NCI-H128 (cell line): ENCODE results near the gene MROH9.

Source experiments
- DNase-seq: peaks from one replicate; lab custom pipeline; 2025; ENCODE audit not compliant: unreplicated experiment; lab: John Stamatoyannopoulos, UW

Gene MROH9

DNA sequence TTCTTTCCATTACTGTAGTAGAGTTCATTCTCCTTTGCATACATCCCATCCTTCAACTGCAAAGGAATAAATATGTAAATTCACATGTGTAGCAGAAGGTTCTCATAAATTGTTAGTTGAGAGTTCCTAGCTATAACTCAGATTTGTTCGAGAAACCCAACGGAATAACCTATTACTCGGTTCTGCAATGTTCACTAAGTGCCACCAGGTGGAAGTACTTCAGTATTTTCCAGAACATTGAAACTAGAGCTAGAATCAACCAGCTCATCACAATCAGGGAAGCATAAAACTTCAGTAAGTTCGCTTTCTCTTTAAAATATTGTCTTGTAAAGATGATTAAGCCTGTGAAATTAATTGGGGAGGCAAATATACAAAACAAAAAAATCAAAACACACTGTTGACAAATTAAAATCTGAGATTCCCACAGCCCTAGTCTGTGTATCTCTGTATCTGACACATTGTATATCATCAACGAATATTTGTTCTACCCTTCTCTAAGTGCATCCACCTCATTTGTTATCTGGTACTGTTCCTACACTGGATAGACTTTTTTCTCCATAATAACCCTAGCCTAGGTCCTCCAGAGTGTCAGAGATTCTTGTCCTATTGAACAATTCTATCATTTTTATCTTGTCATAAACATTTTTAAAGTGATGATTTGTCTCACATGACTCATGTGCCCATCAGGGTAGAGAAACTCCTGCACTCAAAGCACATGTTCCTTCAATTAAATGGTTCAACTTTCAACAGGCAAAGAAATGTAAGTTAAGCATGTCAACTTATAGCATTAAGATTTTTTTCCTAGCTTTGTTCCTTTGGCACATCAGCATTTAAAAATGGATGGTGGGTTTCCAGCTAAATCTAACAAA, 31.9 kb downstream of the MROH9 start:
- peak; percentile 17 for DNase-seq

DNA sequence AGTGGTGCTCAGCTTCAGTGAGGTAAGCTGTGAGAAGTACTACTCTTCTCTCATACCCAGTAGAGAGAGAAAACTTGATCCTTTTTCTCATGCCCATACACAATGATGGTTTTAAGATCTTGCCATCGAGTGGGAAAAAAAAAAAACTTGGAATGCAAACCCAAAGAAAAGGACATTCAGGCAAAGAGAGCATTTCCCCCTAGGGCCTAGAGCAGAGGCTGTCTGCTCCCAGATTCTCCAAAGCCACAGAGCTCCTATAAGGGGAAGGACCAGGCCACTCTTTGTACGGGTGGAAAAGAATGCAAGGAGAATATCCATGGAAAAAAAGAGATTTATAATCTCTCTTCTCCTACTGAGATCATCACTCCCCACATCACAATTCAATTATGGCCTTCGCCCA, 34.9 kb downstream of the MROH9 start:
- DNase-seq: no peak

DNA sequence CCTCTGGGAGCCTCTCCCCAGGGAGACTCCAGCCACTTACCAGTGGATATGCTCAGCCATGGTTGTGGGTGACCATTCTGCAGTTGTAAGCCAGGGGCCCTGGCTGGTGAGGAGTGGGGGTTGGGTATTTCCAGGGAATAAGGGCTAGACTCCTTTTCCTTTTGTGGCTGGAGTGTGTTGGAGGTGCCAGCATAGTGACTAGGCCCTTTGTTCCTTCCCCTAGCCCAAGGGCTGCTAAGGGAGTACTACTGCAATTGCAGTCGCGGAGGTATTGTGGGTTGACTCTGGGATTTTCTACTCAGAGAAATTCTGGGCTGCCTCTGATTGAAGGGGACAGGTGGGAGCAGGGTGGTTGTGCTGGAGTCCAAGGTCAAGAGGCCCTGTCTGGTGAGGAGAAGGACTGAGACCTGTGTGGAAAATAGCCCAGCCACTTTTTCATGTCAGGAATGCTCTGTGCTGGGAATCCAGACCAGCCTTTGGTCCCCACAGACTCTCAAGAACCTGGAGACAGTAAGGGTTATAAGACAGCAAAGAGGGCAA, 43.1 kb downstream of the MROH9 start:
- no peak for DNase-seq

DNA sequence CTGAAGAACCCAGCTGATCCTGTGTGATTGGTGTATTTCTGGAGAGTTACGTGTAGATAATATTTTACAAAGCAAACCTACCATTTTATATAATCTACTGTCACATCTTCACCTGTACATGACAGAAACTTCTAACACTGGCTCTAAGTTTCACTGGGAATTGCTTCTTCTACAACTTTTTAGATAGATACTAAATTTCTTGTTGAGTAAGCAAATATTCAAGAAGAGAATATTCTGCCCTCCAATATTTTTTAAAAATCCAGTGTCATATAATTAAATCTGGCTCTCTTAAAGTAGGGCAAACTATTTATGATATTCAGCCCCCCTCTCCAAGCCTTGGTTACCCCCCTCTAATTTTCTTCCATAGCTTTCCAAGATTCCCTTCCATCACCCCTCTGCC, 50.1 kb downstream of the MROH9 start:
- DNase-seq: no peak

DNA sequence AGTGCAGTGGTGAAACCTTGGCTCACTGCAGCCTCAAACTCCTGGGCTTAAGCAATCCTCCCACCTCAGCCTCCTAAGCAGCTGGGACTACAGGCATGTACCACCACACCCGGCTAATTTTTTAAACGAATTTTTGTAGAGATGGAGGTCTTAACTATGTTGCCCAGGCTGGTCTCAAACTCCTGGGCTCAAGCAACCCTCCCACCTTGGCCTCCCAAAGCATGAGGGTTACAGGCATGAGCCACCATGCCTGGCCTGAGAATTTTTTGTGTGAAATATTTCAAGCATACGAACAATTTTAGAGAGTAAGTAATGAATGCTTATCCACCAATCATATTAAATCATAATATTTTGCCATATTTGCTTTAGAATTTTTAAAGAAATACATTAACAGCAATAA, 51.6 kb downstream of the MROH9 start:
- no peak for DNase-seq

DNA sequence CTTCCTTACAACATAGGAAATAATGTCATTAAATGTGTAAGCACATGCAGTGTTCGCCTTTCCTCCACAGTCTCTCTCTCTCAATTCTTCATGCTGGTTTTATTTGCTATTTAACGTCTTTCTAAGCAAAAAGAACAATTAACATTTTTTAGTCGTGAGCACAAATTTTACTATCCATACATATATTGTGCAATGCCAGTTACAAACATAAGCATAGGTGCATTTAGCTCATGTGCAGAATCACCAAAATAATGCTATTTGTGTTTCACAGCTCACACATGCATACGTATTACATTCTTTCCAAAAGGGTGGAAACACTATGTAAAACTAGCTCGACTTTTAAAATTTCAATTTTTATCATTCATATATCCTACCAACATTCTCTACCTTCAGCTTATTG, 52.1 kb downstream of the MROH9 start:
- DNase-seq: no peak

DNA sequence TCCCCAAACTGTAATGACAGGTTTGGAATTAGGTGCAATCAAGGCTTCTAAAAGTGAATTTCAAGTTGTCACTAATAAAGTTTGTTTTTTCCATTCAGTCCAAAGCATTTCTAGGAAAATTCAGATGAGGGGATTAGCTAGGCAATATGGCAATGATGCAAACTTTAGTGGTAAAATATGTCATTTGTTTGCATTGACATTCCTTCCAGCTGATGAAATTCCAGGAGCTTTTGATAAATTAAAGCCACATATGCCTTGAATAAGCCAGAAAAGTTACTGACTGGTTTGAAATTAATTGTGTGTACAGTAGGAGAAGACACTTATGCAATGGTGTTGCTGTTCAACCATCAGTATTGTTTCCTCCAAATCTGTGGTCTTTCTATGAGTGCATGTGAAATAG, 57.8 kb downstream of the MROH9 start:
- DNase-seq: no peak

DNA sequence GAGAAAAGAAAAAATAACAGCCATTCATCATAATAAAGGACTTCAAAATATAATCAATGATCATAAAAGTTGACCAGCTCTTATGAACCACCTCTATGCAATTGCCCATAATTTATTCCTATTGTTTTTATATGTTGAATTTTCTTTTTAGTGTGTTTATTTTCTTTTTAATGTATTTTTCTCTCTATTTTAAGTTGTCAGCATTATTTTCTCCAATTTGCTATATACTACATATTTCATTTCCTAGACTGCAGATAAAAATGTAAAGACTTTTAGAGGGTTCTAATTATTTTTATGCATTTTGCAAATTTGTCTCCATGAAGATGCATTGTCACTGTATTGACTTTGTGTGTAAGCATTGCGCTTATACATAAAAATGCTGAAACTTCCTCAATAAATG, 58.4 kb downstream of the MROH9 start:
- DNase-seq: no peak

DNA sequence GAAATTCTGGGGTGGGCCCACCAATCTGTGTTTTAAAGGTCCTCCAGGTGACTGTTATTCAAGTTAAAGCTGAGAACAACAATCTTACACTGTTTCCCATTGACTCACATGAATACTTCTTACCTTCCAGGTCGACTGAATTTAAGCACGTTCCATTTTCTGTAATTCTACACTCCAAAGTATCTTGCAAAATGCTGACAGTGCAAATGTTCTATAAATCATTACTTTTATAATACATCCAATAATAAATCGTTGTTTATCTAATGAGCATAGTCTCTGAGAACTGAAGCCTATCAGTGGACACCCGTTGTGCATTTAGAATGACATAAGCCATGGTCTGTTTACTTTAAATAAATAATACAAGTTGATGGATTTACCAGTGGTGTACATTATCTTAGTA, 79.5 kb downstream of the MROH9 start:
- DNase-seq: no peak

DNA sequence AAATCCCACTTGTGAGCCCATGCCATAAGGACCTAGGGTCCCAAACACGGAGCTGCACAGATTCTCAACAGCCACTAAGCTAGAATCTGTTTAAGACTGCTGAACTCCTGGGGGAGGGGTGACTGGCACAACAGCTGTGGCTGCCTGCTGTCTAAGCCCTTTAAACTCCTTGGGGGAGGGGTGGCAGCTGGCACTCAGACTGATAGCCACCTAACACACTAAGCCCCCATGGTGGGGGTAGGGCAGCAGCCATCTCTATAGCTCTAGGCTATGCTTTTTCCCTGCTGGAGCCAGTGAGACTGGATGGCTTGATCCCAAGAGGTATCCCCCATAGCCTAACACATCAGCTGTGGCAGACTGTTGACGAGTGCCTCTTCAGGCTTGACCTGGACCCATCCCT, 82.1 kb downstream of the MROH9 start:
- DNase-seq: no peak

DNA sequence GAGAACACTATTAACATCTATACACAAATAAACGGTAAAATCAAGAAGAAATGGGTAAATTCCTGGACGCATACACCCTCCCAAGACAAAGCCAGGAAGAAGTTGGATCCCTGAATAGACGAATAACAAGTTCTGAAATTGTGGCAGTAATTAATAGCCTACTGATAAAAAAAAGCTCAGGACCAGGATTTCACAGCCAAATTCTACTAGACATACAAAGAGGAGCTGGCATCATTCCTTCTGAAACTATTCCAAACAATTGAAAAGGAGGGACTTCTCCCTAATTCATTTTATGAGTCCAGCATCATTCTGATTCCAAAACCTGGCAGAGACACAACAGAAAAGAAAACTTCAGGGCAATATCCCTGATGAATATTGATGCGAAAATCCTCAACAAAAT, 84.6 kb downstream of the MROH9 start:
- no peak for DNase-seq

DNA sequence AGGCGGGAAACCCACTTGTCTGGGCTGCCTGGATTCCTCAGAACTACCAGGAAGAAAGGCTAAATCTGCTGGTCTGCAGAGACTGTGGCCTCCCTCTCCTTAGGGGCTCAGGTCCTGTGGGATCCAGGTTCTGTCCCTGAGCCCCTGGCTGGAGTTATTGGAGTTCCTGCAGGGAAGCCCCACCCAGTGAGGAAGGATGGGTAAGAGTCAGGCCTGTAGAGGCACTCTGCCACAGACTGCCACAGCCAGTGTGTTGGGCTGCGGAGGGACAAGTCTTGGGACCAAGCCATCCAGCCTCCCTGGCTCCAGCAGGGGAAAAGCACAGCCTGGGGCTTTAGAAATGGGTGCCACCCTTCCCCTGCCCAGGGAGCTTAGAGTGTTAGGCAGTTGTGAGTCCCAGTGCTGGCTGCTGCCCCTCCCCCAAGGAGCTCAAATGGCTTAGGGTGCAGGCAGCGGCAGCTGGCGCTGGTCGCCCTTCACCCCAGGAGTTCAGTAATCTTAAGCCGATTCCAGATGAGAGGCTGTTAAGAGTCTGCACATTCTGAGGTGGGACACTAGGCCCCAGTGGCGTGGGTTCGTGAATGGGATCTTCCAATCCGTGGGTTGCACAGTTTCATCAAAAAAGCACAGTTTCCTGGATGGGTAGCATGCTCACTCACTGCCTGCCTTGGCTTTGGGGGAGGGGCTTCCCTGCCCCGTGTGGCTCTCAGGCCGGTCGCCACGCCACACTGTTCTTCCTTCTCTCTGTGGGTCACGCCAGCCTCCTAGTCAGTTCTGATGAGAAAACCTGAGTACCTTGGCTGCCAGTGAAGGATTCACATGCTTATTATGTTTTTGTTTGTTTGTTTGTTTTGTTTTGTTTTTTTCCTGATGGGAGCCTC, 97.7 kb downstream of the MROH9 start:
- no peak for DNase-seq

DNA sequence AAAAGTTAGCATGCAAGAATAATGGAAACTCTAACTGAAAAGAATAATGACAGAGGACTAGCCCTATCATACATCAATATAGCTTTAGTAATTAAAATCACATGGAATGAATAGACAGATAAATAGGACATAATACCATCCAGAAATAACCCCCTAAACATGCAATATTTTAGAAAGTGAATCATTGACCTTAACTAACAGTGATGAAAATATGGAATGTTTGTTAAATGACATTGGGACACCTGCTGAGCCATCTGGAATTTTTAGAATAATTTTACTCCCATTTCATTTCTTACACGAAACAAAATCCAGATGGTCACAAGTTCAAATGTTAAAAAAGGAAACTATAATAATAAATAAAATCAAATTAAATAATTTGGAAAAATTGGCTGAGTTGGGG, 102.3 kb downstream of the MROH9 start:
- DNase-seq: no peak

DNA sequence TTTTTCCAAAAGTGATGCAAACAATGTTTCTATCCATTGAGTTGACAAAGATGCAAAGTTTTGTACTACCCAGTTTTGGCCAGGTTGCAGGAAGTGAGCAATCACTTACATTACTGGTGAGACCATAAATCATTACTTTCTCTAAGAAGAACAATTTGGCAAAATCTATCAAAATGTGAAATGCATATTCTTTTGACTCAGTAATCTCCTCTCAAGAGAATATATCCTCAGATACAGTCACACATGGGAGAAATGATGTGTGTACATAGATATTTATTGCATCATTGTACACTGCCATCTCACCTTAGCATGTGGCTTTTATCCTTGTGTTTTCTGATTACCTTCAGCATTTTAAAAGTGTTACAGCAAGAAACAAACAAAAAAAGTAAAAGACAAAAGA, 103.0 kb downstream of the MROH9 start:
- DNase-seq: no peak

DNA sequence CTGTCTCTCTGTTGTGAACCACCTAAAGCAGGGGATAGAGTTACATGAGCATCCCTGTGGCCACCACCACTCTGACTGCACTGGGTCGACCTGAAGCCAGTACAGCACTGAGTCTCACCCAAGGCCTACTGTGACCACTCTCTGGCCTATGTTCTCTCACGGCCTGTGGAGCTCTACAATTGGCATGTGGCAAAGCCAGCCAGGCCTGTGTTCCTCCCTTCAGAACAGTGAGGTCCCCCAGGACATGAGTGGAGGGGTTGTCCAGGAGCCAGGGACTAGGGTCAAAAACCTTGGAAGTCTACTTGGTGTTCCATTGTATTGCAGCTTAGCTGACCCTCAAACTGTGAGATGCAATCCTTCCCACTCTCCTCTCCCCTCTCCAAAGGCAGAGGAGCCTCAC, 112.7 kb downstream of the MROH9 start:
- DNase-seq: no peak

DNA sequence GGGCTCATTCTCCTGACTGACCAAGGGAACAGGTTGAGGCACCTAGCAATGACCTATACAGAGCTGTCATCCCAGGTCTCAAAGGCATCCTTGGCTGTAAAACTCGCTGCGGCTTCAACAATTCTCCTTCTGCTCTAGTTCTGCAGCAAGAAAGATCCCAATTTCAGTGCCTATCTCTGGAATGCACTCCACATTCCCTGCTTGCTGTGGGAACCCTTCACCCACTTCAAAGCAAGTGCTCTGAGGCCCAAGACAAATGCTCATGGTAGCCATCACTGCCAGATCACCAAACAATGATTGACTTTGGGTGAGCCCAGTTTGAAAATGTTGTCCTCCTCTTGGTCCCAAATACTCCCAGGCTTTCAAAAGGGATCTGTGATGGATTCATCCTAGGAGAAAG, 117.6 kb downstream of the MROH9 start:
- no peak for DNase-seq

DNA sequence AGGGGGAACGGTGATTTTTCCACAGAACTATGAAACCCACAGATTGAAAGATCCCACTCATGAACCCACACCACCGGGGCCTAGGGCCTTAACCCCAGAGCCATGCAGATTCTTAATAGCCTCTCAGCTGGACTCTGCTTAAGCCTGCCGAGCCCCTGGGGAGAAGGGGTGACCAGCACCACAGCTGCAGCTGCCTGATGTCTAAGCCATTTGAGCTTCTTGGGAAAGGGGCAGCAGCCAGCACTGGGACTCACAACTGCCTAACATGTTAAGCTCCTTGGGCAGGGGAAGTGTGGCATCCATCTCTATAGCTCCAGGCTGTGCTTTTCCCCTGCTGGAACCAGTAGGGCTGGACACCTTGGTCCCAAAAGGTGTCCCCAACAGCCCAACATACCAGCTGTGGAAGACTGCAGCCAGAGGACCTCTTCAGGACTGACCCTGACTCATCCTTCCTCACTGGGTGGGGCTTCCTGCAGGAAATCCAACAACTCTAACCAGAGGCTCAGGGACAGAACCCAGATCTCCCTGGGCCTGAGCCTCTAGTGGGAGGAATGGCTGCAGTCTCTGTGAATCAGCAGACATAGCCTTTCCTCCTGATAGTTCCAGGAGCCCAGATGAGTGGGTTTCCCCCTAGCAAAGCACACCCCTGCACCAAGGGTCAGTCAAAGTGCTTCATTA, 120.8 kb downstream of the MROH9 start:
- DNase-seq: no peak

DNA sequence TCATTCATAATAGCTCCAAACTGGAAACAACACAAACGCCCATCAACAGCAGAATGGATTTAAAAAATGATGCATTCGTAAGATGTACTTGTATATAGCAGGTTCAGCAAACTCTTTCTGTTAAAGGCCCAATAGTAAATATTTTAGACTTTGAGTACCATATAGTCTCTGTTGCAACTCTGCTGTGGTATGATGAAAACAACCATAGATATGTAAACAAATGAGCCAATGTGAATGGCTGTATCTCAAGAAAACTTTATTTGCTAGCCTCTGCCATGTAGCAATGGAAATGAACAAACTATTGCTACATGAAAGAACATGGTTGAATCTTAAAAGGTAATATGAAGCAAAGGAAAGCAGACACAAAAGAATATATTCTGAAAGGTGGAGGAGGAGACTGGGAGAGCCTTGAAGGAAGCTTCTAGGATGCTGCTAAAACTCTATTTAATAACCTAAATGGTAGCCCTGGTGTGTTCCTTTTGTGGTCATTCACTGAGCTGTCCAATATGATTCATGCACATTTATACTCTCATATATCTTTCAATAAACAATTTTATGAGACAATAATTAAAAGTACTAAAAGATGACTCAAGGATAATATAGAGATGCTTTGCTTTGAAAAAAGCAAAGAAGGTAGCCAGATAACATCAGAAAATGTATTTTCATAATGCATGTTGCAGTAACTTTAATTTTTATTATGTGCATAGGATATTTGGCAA, 126.2 kb downstream of the MROH9 start:
- no peak for DNase-seq

DNA sequence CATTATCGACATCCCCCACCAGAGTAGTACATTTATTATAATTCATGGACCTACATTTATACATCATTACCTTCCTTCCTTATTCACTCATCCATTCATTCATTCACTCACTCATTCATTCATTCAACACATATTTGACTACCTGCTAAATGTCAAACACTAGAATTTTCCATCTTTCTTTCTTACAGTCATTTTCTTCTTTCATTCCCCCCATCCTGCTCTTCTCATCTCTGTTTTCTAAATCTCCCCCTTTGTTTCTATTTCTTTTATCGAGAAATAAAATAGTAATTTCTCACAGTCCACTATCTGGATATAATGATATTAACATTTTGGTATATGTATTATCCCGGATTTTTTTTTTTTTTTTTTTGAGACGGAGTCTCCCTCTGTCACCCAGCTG, 127.6 kb downstream of the MROH9 start:
- DNase-seq: no peak

DNA sequence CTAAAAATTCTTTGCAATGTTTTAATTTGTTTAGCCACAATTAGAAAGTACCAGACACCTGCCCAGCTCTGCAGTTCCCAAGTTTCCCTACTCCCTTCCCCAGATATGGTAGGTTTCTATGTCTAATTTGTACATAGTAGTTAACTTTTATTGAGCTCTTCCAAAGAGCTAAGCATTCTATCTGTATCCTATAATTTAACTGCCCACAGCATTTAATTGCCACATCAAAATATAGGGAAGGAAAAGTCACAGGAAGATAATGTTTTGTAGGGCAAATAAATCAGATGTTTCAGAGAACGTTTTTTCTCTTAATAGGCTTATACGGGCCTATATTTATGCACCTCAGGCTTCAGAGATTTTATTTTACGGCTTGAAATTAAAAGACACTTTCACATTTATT, 139.7 kb downstream of the MROH9 start:
- no peak for DNase-seq

DNA sequence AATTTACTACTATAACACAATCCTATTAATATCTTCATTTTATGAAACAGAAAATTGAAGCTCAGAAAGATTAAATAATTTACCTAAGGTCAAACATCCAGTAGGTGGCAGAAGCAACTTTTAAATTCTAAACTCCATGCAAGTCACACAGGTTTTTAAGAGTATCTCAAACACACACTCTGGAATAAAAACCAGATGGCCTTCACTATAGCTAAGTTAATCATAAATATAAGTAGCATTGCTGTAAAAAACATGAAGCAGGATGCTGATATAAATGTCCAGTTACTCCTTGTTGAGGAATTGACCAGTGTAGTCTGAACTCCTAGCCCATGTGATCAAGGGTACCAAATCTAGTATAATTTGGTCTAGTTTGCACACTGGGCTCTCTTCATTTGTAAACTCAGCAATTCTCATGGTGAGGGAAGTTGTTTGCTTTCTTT, 146.0 kb downstream of the MROH9 start:
- no peak for DNase-seq
